Stomach (tissue), 9 donors: ENCODE results near the gene SLC26A1. TPM values are rescaled to one million over a fixed set of nuclear protein-coding genes. Genes with fewer than 3 reads are reported as not detected.

Experiments
- DNase-seq, 2 donors: peaks; one replicate each; pipeline versions ENCODE4 v3.0.0 to v3.0.0-alpha.2; 2013 to 2019
- H3K27ac ChIP-seq, 5 donors: fragments of 200-600 bp in 4 of 5; sonication (generic) in 4 of 5; one replicate each; pipeline ENCODE4 v1.5.1; 2013 to 2019; ENCODE audit warnings: mild to moderate bottlenecking in 1 of 5, moderate library complexity in 1 of 5
- H3K27me3 ChIP-seq, 3 donors: fragments of 200-600 bp; sonication (generic); one replicate each; pipeline ENCODE4 v1.5.1; 2017 to 2019; ENCODE audit warnings: mixed run types in 1 of 3
- H3K36me3 ChIP-seq, 4 donors: fragments of 200-600 bp; sonication (generic); 1 replicate in 3 of 4; 2 replicates in 1 of 4; pipeline ENCODE4 v1.5.1; 2016 to 2019
- H3K4me1 ChIP-seq, 4 donors: fragments of 200-600 bp; sonication (generic); one replicate each; pipeline ENCODE4 v1.5.1; 2016 to 2019
- H3K4me3 ChIP-seq, 4 donors: fragments of 200-600 bp; sonication (generic) in 3 of 4; one replicate each; pipeline ENCODE4 v1.5.1; 2016 to 2019; ENCODE audit warnings: mild to moderate bottlenecking in 1 of 4
- H3K9me3 ChIP-seq, 4 donors: fragments of 200-600 bp; sonication (generic); one replicate each; pipeline ENCODE4 v1.5.1; 2016 to 2019
- CTCF ChIP-seq, 7 experiments: fragments of 450-650 bp in 4 of 7; fragments of 200-600 bp in 3 of 7; sonication (generic) in 3 of 7; IDR thresholded peaks; one replicate each; pipeline ENCODE4 v1.5.1; 2016 to 2019; ENCODE audit warnings: antibody characterized with exemption in 7 of 7, control low read depth in 2 of 7, mild to moderate bottlenecking in 1 of 7
- EP300 ChIP-seq: sonication (generic); formaldehyde crosslinking; IDR thresholded peaks from one replicate; pipeline ENCODE4 v1.6.1; 2017; ENCODE audit warnings: antibody characterized with exemption
- POLR2A ChIP-seq, 4 donors: fragments of 450-650 bp; IDR thresholded peaks; one replicate each; pipeline ENCODE4 v1.6.1; 2016; ENCODE audit warnings: antibody characterized with exemption in 4 of 4, control low read depth in 2 of 4, mild to moderate bottlenecking in 1 of 4, moderate library complexity in 1 of 4
- POLR2AphosphoS5 ChIP-seq, 3 donors: sonication (generic); formaldehyde crosslinking; IDR thresholded peaks; one replicate each; pipeline ENCODE4 v1.6.1; 2016; ENCODE audit warnings: antibody characterized with exemption in 3 of 3
- WGBS, 5 donors: extraction: QIAGEN DNeasy Blood & Tissue Kit in 3 of 5; methylation state at CpG; one replicate each; pipeline versions ENCODE4 v1.1.5 to v1.1.7; 2013 to 2018; 5-methylcytosine and 5-hydroxymethylcytosine counted together
- intact Hi-C: fragments of 100-400 bp; cut with DNase I; formaldehyde crosslinking; loops from one replicate; pipeline ENCODE4 v1.15.1; 2023; ENCODE audit warnings: low total_unique reads
- polyA plus RNA-seq, 3 donors: library from polyadenylated mRNA; stranded (reverse); fragments of 200-250 nt; gene quantifications; one replicate each; pipeline ENCODE4 v1.2.3, GENCODE V29; 2013
- total RNA-seq, 5 donors: library from RNA; depleted of rRNA; stranded (reverse); fragments of >200 nt; gene quantifications; one replicate each; pipeline versions ENCODE4 v1.1.0 to v1.2.3, GENCODE V29; 2014 to 2016
- donor health status: healthy with polysubstance abuse.
- donor health status: Bipolar disorder and iron deficiency.
- donor health status: healthy.

The SLC26A1 gene
- total and polyA plus RNA-seq, 8 donors = 0.18 to 8.9 (median 3.5) TPM; not detected in 3

GRCh38 chr4:1027219-1027914 is 34.2 kb upstream of the SLC26A1 start:
- 55 to 78% (median 69%) methylated on average over 11 to 26 of the region's 26 CpGs for WGBS, 5 donors
- H3K27me3 ChIP-seq = peaks cover 0 to 43% (median 4%) of the 10 kb centered on the region in 3 donors

GRCh38 chr4:1026115-1026514 is 32.9 kb upstream of the SLC26A1 start:
- 31 to 55% (median 36%) methylated on average over 17 of the region's 17 CpGs for WGBS, 5 donors
- H3K4me3 ChIP-seq = no peak overlapping the region
- intact Hi-C loops = no loop called here
- H3K27me3 ChIP-seq = peaks cover 0 to 30% (median 0%) of the 10 kb centered on the region in 3 donors
- H3K36me3 ChIP-seq = peaks cover 7 to 40% (median 36%) of the 10 kb centered on the region in 4 donors
- H3K4me1 ChIP-seq = peaks cover 6 to 49% (median 28%) of the 10 kb centered on the region in 4 donors
- no peak for TF ChIP-seq POLR2A (IDR thresholded peaks at IDR 0.05)
- TF ChIP-seq EP300 = no peak
- TF ChIP-seq POLR2AphosphoS5 (IDR thresholded peaks at IDR 0.05) = no peak
- no peak for TF ChIP-seq CTCF (IDR thresholded peaks at IDR 0.05)
- peak; percentile 68 to 78 for DNase-seq
- no peaks in the 10 kb centered on the region for H3K9me3 ChIP-seq
- no peak overlapping the region for H3K27ac ChIP-seq

More at GRCh38 chr4:1027219-1027914, 34.2 kb upstream of the SLC26A1 start:
- intact Hi-C loops = no loop called here
- Histone ChIP-seq H3K27ac (no peak overlapping the region), H3K36me3 (peaks cover 7 to 37% (median 32%) of the 10 kb centered on the region in 4 donors), H3K4me3 (no peak overlapping the region), H3K9me3 (no peaks in the 10 kb centered on the region), H3K4me1 (peaks cover 6 to 43% (median 26%) of the 10 kb centered on the region in 4 donors)
- TF ChIP-seq POLR2AphosphoS5 (IDR thresholded peaks at IDR 0.05) (no peak), CTCF (IDR thresholded peaks at IDR 0.05) (no peak), EP300 (no peak), POLR2A (IDR thresholded peaks at IDR 0.05) (no peak)
- no peak for DNase-seq

GRCh38 chr4:1024882-1025545 is 31.8 kb upstream of the SLC26A1 start:
- no peak for DNase-seq
- Histone ChIP-seq H3K4me3 (no peak overlapping the region), H3K27me3 (peaks cover 0 to 19% (median 0%) of the 10 kb centered on the region in 3 donors), H3K4me1 (peaks cover 5 to 38% (median 20%) of the 10 kb centered on the region in 4 donors), H3K36me3 (peaks cover 7 to 40% (median 36%) of the 10 kb centered on the region in 4 donors), H3K9me3 (no peaks in the 10 kb centered on the region), H3K27ac (no peak overlapping the region)
- intact Hi-C loops = no loop called here
- WGBS, 5 donors = 84 to 93% (median 87%) methylated on average over 24 to 32 of the region's 32 CpGs
- TF ChIP-seq CTCF (IDR thresholded peaks at IDR 0.05) (no peak), EP300 (no peak), POLR2A (IDR thresholded peaks at IDR 0.05) (no peak), POLR2AphosphoS5 (IDR thresholded peaks at IDR 0.05) (no peak)

- WGBS, 5 donors = 96 to 98% (median 97%) methylated on average over 63 to 83 of the region's 83 CpGs
Measured at GRCh38 chr4:1023895-1024740, 30.9 kb upstream of the SLC26A1 start.

More at GRCh38 chr4:1023895-1024740, 30.9 kb upstream of the SLC26A1 start:
- Histone ChIP-seq H3K9me3 (no peaks in the 10 kb centered on the region), H3K4me1 (peaks cover 0 to 29% (median 13%) of the 10 kb centered on the region in 4 donors), H3K27me3 (peaks cover 0 to 10% (median 0%) of the 10 kb centered on the region in 3 donors), H3K27ac (no peak overlapping the region), H3K36me3 (peaks cover 7 to 40% (median 36%) of the 10 kb centered on the region in 4 donors), H3K4me3 (no peak overlapping the region)
- intact Hi-C loops = no loop called here
- TF ChIP-seq POLR2A (IDR thresholded peaks at IDR 0.05) (no peak), CTCF (IDR thresholded peaks at IDR 0.05) (no peak), EP300 (no peak), POLR2AphosphoS5 (IDR thresholded peaks at IDR 0.05) (no peak)
- no peak for DNase-seq
